Endometrial microvascular endothelial cells (primary cell): Measurements from ENCODE around the gene BPHL. TPM values are rescaled to one million over a fixed set of nuclear protein-coding genes. Genes with fewer than 3 reads are reported as not detected.
"Not testable (repeated sequence)": the region's sequence is repeated elsewhere in the genome, so short reads cannot be mapped to it uniquely, and the experiment has no call there.

Experiments used
- in situ Hi-C: cut with HindIII; loops from 2 replicates; pipeline ENCODE4 v1.10.0; 2017; ENCODE audit warnings: low sequenced_read_pairs, low pct_unique_long_range_greater_than_20kb; ENCODE audit errors: inconsistent ontology term
- total RNA-seq: library from RNA; depleted of rRNA; stranded (reverse); fragments of >200 nt; gene quantifications from one replicate; pipeline ENCODE4 v1.2.3, GENCODE V29; 2015; ENCODE audit errors: inconsistent ontology term

The BPHL gene
- total RNA-seq, 1 donor from 2014 or later: 20.0 TPM

- in situ Hi-C loops: not testable (repeated sequence)
These were observed 53.0 kb downstream of the BPHL start for GRCh38 chr6:3171313-3172175.

DNA sequence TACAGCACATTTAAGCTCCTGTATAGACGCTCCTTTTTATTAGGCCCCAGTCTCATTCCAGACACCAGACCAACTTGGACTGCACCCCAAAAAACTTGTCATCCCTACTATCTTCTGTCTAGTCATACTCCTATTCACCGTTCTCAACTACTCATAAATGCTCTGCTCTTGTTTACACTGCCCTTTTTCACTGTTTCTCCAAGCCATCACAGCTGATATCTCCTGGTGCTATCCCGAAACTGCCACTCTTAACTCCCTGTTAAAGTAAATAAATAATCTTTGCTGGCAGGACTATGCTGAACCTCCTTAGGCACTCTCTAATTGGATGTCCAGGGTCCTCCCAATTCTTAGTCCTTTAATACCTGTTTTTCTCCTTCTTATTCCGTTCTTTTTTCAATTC is 54.3 kb downstream of the BPHL start:
- in situ Hi-C loops: not testable (repeated sequence)

DNA sequence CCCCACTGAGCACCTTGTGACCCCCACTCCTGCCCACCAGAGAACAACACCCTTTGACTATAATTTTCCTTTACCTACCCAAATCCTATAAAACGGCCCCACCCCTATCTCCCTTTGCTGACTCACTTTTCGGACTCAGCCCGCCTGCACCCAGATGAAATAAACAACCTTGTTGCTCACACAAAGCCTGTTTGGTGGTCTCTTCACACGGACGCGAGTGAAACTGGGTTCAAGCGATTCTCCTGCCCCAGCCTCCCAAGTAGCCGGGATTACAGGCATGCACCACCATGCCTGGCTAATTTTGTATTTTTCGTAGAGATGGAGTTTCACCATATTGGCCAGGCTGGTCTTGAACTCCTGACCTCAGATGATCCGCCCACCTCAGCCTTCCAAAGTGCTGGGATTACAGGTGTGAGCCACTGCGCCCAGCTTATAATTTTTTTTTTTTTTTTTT is 55.2 kb downstream of the BPHL start:
- in situ Hi-C loops: not testable (repeated sequence)

DNA sequence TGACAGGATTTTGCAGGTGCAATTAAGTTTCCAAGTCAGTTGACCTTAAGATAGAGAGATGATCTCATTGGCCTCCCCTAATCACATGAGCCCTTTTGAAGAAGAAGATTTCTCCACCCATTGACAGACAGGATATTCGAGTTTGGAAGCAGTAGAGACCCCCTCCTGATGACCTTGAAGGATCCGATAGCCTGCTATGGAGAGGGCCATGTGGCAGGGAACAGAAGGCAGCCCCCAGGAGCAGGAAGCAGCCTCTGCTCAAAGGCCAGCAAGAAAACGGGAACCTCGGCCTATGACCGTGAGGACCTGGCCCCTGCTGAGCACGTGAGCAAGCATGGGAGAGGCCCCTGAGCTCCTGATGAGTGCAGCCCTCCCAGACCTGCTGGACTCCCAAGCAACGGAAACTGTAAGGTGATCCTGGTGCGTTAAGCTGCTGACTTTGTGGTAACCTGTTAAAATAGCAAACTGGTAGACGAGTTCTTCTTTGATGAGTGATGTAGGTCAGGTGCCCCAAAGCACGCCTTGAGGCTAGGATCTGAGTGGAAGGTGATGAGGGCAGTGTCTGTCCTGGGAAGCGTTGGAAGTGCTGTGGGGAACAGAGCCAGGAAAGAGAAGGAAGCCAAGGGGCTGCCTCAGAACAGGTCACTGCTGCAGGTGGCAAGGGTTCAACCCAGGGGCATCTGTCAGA is 57.3 kb downstream of the BPHL start:
- in situ Hi-C loops: no loop called here

GRCh38 chr6:3176562-3177355 is 58.2 kb downstream of the BPHL start:
- in situ Hi-C loops: no loop called here

- in situ Hi-C loops: not testable (repeated sequence)
These were observed 60.2 kb downstream of the BPHL start for GRCh38 chr6:3178666-3179065.

DNA sequence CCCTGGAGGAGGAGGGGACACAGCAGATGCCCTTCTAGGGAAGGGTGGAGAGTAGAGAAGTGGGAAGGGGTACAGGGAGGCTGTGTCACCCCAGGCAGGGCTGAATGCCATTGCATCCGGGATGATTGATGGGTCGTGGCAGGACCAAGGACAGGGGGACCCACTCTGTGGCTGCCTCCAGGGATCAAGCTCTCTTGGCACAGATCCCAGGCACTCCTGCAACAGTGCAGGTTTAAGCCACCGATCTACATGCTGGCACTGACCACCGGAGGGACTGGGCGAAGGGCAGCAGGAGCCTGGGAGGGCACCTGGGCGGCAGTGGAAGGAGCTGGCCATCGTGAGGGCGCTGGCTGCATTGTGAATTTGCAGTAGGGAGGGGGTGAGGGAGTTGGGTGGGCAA is 61.4 kb downstream of the BPHL start:
- in situ Hi-C loops: not testable (repeated sequence)

GRCh38 chr6:3181105-3181504 is 62.6 kb downstream of the BPHL start:
- in situ Hi-C loops: no loop called here

GRCh38 chr6:3183066-3183465 is 64.6 kb downstream of the BPHL start:
- in situ Hi-C loops: no loop called here

DNA sequence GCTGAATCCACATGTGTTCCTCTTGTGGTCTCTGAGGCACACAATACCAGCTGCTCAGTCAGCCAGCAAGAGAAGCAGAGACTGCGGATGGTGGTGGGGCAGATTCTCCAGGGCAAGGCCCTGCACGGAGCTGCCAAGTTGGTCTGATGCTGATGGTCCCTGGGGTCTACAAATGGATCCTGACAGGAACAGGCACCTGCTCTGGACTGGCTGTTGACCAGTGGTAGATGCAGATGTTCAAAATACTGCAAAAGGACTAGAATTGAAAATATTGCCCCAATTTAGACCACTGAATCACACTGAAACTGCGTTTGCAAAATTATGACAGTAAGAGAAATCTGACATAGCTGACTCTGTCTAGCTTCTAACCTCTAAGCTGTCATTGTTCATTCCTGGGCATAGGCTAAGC is 68.5 kb downstream of the BPHL start:
- in situ Hi-C loops: no loop called here

DNA sequence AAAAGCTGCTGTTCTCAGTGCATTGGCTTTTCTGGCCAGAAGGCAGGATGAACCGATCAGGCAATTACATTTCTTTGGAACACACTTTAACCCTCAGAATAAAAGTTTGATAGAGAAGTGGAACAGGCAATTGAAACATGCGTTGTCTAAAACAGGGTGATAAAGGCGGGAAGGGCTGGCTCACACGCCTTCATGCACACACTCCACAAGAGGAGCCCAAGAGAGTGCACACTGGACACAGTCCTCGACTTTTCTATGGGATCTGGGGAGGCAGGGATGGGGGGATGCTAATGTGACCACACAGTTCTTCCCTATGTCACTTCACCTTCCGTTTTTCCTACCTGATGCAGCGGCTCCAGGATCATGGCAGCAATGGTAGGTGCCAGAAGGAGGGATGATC is 69.8 kb downstream of the BPHL start:
- in situ Hi-C loops: no loop called here

DNA sequence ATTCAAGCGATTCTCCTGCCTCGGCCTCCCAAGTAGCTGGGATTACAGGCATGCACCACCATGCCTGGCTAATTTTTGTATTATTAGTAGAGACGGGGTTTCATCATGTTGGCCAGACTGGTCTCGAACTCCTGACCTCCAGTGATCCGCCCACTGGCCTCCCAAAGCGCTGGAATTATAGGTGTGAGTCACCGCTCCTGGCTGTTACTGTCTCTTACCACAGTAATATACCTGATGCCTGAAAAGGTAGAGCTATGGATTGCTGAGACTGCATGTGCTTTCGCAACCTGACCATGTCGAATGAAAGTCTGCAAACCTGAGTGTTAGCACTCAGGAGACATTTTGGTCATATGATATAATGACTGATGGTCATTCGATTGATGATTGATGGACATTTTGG is 70.7 kb downstream of the BPHL start:
- in situ Hi-C loops: not testable (repeated sequence)

- in situ Hi-C loops: no loop called here
These were observed 71.5 kb downstream of the BPHL start for GRCh38 chr6:3190056-3190455.

DNA sequence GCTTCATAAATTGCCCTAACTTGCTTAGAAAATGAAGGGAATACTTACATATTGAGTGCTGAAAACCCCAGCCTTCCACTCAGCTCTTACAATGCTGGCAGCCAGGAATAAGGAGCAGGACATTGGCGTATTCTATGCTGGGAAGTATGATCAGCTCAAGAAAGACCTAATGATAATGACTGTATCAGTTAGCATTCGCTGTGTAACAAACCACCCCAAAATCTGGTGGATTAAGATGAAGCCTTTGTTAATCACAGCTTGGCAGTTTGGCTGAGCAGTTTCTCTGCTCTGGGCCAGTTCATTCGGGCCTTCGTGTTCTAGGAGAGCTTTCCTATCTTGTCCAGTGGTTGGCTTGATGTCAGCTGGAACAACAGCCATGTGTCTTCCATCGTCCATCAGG is 72.3 kb downstream of the BPHL start:
- in situ Hi-C loops: no loop called here

DNA sequence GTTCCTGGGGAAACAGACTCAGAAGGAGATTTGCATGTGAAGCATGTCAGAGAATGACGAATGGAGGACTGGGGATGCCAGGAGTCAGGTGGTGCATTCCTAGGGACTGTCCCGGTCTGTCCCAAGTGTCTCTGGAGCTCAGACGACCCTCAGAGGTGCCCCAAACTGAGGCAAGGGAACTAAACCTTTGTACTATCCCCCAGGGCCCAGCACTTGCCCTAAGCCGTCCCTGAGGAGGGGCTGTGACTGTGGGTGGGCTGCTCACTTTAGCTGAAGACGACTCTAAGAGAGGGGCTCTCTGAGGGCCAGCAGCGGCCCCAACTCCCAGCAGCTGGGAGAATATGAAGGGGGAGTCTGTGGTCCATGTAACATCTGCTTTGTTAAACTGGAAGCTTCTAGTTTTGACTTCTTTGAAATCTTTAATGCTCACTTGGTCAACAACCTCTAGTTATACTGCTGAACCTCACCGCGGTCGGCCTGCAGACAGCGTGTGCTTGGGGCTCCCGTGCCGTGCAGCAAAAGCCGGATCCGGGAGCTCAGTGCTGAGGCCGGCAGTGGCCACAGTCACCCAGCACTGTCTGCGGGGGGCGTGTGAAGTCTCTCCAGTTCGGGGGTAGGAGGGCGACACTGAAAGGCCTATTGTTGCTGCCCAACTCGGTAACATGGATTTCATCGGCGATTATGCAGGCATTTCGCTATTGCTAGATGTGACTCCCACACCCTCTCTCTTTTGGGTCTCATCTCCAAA is 74.8 kb downstream of the BPHL start:
- in situ Hi-C loops: no loop called here

DNA sequence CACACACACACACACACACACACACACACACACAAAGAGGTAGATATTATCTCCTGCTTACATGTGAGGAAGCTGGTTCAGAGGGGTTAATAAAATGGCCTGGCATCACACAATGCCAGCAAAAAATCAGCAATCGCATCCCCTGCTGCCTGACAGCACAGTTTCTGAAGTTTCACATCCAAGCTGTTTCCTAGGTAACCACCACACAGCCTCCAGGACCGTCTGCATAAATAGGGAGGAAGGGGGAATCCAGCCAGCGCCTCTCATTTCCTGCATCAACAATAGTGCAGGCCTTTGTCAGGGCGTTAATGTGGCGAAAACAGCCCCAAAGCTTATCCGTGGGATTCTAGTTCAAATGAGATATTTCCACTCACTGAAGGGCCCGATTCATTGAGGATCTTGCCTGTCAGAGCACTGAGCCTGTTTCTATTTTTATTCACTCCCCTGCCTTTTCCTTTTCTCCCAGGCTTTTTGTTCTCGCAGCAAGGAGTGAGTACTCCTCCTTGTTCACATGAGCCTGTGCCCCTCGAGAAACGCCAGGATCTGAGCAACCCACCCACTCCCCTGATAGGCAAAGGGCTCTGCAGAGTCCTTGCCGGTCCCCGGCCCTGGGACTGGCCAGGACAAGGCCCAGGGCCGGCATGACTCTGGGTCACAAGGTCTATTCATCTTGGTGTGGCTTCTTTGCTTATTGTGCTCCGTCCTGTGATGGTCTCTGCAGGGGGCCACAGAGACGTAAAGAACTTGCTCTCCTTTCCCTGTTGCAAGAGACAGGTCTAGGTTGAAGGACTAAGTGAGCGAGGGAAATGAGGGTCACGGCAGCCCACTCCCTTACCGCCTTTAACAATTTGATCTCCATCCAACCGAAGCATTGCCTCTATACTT is 76.3 kb downstream of the BPHL start:
- in situ Hi-C loops: no loop called here

DNA sequence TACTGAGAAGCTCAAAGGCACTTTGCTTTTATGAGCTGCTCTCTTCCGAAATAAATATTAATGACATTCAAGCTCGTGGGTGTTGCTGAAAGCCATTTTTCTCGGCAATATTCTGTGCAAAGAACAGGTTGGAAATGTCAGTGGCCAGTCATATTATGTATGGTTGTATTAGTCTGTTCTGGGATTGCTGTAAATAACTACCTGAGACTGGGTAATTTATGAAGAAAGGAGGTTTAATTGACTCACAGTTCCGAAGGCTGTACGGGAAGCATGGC is 76.8 kb downstream of the BPHL start:
- in situ Hi-C loops: no loop called here
